ENCODE measurements around the gene WSB1. TPM values are rescaled to one million over a fixed set of nuclear protein-coding genes. Genes with fewer than 3 reads are reported as not detected.

The WSB1 gene
- total and polyA plus RNA-seq, 9 of the 15 experiments (the other 6 are each of a cell fraction or from before 2014, with no cell fraction given): 22.8 to 229 (median 81.1) TPM

- TF ChIP-seq ZBTB7A (IDR thresholded peaks at IDR 0.05; ENCODE audit: borderline replicate concordance, control insufficient read depth, low read depth, low read length) (peak; percentile 92), MLX (CRISPR knock-in tag; conservative IDR thresholded peaks at IDR 0.05) (no peak), RBM39 (optimal IDR thresholded peaks at IDR 0.05; ENCODE audit: low read depth, low read length) (no peak), HMGXB4 (CRISPR knock-in tag; IDR thresholded peaks at IDR 0.05) (no peak; the same call in 1 of the 2 replicates), TCF15 (CRISPR knock-in tag; IDR thresholded peaks at IDR 0.05) (peak; percentile 76; the same call in 1 of the 2 replicates), NCOA1 (IDR thresholded peaks at IDR 0.05; ENCODE audit: low read depth) (0 out of 2 replicates have a peak, but pooled peaks have one; percentile 70), ASH1L (IDR thresholded peaks at IDR 0.05; ENCODE audit: borderline replicate concordance, low read depth, partially characterized antibody) (no peak), ARID1B (IDR thresholded peaks at IDR 0.05) (peak; percentile 71), C11orf30 (IDR thresholded peaks at IDR 0.05; ENCODE audit: low read depth) (peak; percentile 45; the same call in 1 of the 2 replicates), PHF8 (IDR thresholded peaks at IDR 0.05; ENCODE audit: borderline replicate concordance, low read length) (peak; percentile 48; the same call in 1 of the 2 replicates), STAT5B (CRISPR knock-in tag; IDR thresholded peaks at IDR 0.05) (no peak), CBX1 (IDR thresholded peaks at IDR 0.05; ENCODE audit: low read depth) (no peak; the same call in 1 of the 2 replicates), KLF13 (tag; IDR thresholded peaks at IDR 0.05; ENCODE audit: borderline replicate concordance, low read depth) (peak; percentile 75), EZH2 (IDR thresholded peaks at IDR 0.05; ENCODE audit: borderline replicate concordance, low read depth, low read length) (no peak), E2F3 (CRISPR knock-in tag; IDR thresholded peaks at IDR 0.05) (no peak), PRMT5 (CRISPR knock-in tag; IDR thresholded peaks at IDR 0.05) (no peak), ERF (CRISPR knock-in tag; IDR thresholded peaks at IDR 0.05) (0 out of 2 replicates have a peak, but pooled peaks have one; percentile 54), ILK (tag; IDR thresholded peaks at IDR 0.05; ENCODE audit: borderline replicate concordance, low read depth) (no peak), ZBTB26 (CRISPR knock-in tag; IDR thresholded peaks at IDR 0.05) (no peak), MAZ (CRISPR knock-in tag; conservative IDR thresholded peaks at IDR 0.05 in 1 of 2, IDR thresholded peaks at IDR 0.05 in 1 of 2) (peak; percentile 96 to 97), IFI16 (CRISPR knock-in tag; IDR thresholded peaks at IDR 0.05) (no peak), GATAD2B (IDR thresholded peaks at IDR 0.05; ENCODE audit: borderline replicate concordance) (0 out of 2 replicates have a peak, but pooled peaks have one; percentile 76), PHF20 (IDR thresholded peaks at IDR 0.05; ENCODE audit: partially characterized antibody) (no peak), PHTF2 (CRISPR knock-in tag; IDR thresholded peaks at IDR 0.05) (no peak)
These were observed 38.8 kb downstream of the WSB1 start (continued) for GRCh38 chr17:27332485-27333409.
